Measurements from ENCODE around the gene SLC25A25. TPM values are rescaled to one million over a fixed set of nuclear protein-coding genes. Genes with fewer than 3 reads are reported as not detected.

SLC25A25 gene
- total and polyA plus RNA-seq, 9 of the 15 experiments (the other 6 are each of a cell fraction or from before 2014, with no cell fraction given): 0.07 to 35.9 (median 23.2) TPM

GRCh38 chr9:128027705-128028104 is 40.3 kb upstream of the SLC25A25 start (continued):
- TF ChIP-seq CUX1 (CRISPR knock-in tag; IDR thresholded peaks at IDR 0.05) (no peak), NBN (IDR thresholded peaks at IDR 0.05; ENCODE audit: low read depth) (no peak), NCOA4 (IDR thresholded peaks at IDR 0.05; ENCODE audit: partially characterized antibody) (no peak), ZNF551 (CRISPR knock-in tag; IDR thresholded peaks at IDR 0.05) (no peak), NR2C2 (CRISPR knock-in tag; IDR thresholded peaks at IDR 0.05) (no peak), NR2C2 (tag; IDR thresholded peaks at IDR 0.05) (no peak), SMARCE1 (IDR thresholded peaks at IDR 0.05) (0 out of 2 replicates have a peak, but pooled peaks have one; percentile 31), SOX6 (IDR thresholded peaks at IDR 0.05) (peak; percentile 66), ZKSCAN8 (CRISPR knock-in tag; IDR thresholded peaks at IDR 0.05) (no peak)
